Activated naive CD4-positive, alpha-beta T cell (primary cell): ENCODE data around the gene EIF3I.

Source experiments
- DNase-seq, 4 experiments: peaks; one replicate each; lab custom pipeline; 2025; lab: John Stamatoyannopoulos, UW

EIF3I gene

GRCh38 chr1:32198237-32199042 lies 23.8 kb upstream of the EIF3I start:
- no peak for DNase-seq

- DNase-seq = no peak
Measured at GRCh38 chr1:32199043-32199716, 23.0 kb upstream of the EIF3I start.

GRCh38 chr1:32199717-32200072 lies 22.5 kb upstream of the EIF3I start:
- DNase-seq = no peak

- peak in 2 of 4 experiments; percentile 17 to 40 for DNase-seq
Measured at GRCh38 chr1:32200226-32201010, 21.8 kb upstream of the EIF3I start, which contains the start of gene CCDC28B. TSS of gene CCDC28B (plus strand) at chr1:32200595. CDS start at chr1:32201936, 1,341 bp downstream.

- peak; percentile 30 to 71 (median 50) for DNase-seq
Measured at GRCh38 chr1:32201011-32201855, 21.0 kb upstream of the EIF3I start.

GRCh38 chr1:32204943-32205361 lies 17.3 kb upstream of the EIF3I start:
- DNase-seq = no peak

- peak; percentile 38 to 79 (median 58) for DNase-seq
Measured at GRCh38 chr1:32205401-32206370, 16.5 kb upstream of the EIF3I start, which contains the start of gene IQCC. TSS of gene IQCC (plus strand) at chr1:32205671. CDS start at chr1:32205682, 11 bp downstream.

GRCh38 chr1:32208469-32208868 lies 13.7 kb upstream of the EIF3I start:
- DNase-seq = no peak

GRCh38 chr1:32208891-32209328 lies 13.3 kb upstream of the EIF3I start, which contains the start of gene DCDC2B:
TSS of gene DCDC2B (plus strand) at chr1:32209089. CDS start at chr1:32209094, 5 bp downstream.
- no peak for DNase-seq

GRCh38 chr1:32215629-32216480 lies 6.4 kb upstream of the EIF3I start:
- DNase-seq = peak in 2 of 4 experiments; percentile 20 to 37

- no peak for DNase-seq
Measured at GRCh38 chr1:32216566-32216965, 5.6 kb upstream of the EIF3I start.

GRCh38 chr1:32219022-32219421 lies 3.2 kb upstream of the EIF3I start:
- DNase-seq = no peak

GRCh38 chr1:32220746-32221580 lies 1.2 kb upstream of the EIF3I start:
- DNase-seq = no peak

GRCh38 chr1:32221581-32221979 lies 627 bp upstream of the EIF3I start:
- no peak for DNase-seq

- DNase-seq = no peak
Measured at GRCh38 chr1:32223683-32224082, 1.5 kb downstream of the EIF3I start.

GRCh38 chr1:32224285-32224684 lies 2.1 kb downstream of the EIF3I start:
- DNase-seq = no peak

GRCh38 chr1:32228771-32229170 lies 6.6 kb downstream of the EIF3I start:
- DNase-seq = no peak

GRCh38 chr1:32231843-32232432 lies 9.7 kb downstream of the EIF3I start:
- DNase-seq = no peak
